Measurements from ENCODE around the gene ACAA1. TPM values are rescaled to one million over a fixed set of nuclear protein-coding genes. Genes with fewer than 3 reads are reported as not detected.
"Not testable (repeated sequence)": the region's sequence is repeated elsewhere in the genome, so short reads cannot be mapped to it uniquely, and the experiment has no call there.

The ACAA1 gene
- total RNA-seq, 2 donors from 2014 or later = 67.5 to 82.8 TPM

DNA sequence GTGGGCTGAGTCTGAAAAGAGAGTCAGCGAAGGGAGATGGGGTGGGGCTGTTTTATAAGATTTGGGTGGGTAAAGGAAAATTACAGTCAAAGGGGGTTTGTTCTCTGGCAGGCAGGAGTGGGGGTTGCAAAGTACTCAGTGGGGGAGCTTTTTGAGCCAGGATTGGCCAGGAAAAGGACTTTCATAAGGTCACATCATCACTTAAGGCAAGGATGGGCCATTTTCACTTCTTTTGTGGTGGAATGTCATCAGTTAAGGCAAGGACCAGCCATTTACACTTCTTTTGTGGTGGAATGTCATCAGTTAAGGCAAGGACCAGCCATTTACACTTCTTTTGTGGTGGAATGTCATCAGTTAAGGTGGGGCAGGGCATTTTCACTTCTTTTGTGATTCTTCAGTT is 53.7 kb downstream of the ACAA1 start:
- not testable (repeated sequence) for H3K9me3 Mint-ChIP-seq; H3K27me3 Mint-ChIP-seq; H3K27ac Mint-ChIP-seq; H3K4me3 Mint-ChIP-seq; H3K36me3 Mint-ChIP-seq (ENCODE audit: low read depth); ATAC-seq (replicated peaks); H3K4me1 Mint-ChIP-seq

DNA sequence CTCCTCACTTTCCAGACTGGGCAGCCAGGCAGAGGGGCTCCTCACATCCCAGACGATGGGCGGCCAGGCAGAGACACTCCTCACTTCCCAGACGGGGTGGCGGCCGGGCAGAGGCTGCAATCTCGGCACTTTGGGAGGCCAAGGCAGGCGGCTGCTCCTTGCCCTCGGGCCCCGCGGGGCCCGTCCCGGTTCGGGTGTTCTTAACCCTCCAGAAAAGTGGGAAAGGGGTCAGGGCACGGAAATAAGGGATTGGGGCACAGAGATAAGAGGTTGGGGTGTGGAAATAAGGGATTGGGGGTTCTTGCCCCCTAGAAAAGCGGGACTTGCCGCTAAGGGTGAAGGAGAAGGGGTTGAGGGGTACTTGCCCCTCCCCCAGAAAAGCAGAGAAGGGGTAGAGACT is 54.6 kb downstream of the ACAA1 start:
- H3K27ac Mint-ChIP-seq; H3K9me3 Mint-ChIP-seq; H3K4me1 Mint-ChIP-seq; ATAC-seq (replicated peaks); H3K36me3 Mint-ChIP-seq (ENCODE audit: low read depth); H3K4me3 Mint-ChIP-seq; H3K27me3 Mint-ChIP-seq: not testable (repeated sequence)

DNA sequence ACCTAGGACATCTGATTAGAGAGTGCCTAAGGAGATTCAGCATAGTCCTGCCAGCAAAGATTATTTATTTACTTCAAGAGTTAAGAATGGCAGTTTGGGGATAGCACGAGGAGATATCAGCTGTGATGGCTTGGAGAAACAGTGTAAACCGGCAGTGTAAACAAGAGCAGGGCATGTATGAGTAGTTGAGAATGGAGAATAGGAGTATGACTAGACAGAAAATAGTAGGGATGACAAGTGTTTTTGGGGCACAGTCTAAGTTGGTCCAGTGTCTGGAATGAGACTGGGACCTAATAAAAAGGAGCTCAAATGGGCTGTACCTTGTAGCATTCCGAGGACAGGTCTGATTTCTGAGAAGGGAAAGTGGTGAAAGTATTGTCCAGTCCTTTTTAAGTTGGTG is 59.9 kb downstream of the ACAA1 start:
- not testable (repeated sequence) for H3K4me3 Mint-ChIP-seq; H3K4me1 Mint-ChIP-seq; ATAC-seq (replicated peaks)

More for the DNA sequence above, 59.9 kb downstream of the ACAA1 start:
- not testable (repeated sequence) for H3K36me3 Mint-ChIP-seq (ENCODE audit: low read depth); H3K9me3 Mint-ChIP-seq; H3K27me3 Mint-ChIP-seq
- peak overlapping the region; percentile 13 for H3K27ac Mint-ChIP-seq

Other genes starting within 250 kb of the ACAA1 start
- gene VILL, start 146.3 kb downstream of the ACAA1 start, total RNA-seq = 10 to 100 TPM; 12.7 to 13.4 TPM
- 10 to 100 TPM; 17.7 to 24.4 TPM for gene PLCD1, start 107.5 kb downstream of the ACAA1 start, total RNA-seq
- 1 to 10 TPM; 1.2 to 2.0 TPM for gene DLEC1, start 97.9 kb downstream of the ACAA1 start, total RNA-seq
- gene MYD88, start 1.5 kb upstream of the ACAA1 start, total RNA-seq = 10 to 100 TPM; 34.5 to 57.0 TPM
- gene OXSR1, start 28.4 kb upstream of the ACAA1 start, total RNA-seq = 10 to 100 TPM; 77.8 to 78.4 TPM
- gene SLC22A13, start 128.7 kb upstream of the ACAA1 start, total RNA-seq = 1 to 10 TPM in 1 of 2 donors, under 1 TPM in 1; 0.99 to 1.5 TPM
- under 1 TPM; 0.11 to 0.15 TPM for gene SLC22A14, start 145.2 kb upstream of the ACAA1 start, total RNA-seq
- gene XYLB, start 209.7 kb upstream of the ACAA1 start, total RNA-seq = 10 to 100 TPM in 1 of 2 donors, 1 to 10 TPM in 1; 6.3 to 10.1 TPM